Stimulated activated CD4-positive, alpha-beta T cell treated with anti-CD3 and anti-CD28 coated beads, Interleukin-15, amount 100 ng/mL, for 1 hour (primary cell): Measurements from ENCODE around the gene LAMTOR3.

ENCODE experiments used
- DNase-seq, 2 donors: peaks; one replicate each; pipeline ENCODE4 v3.0.0-alpha.2; 2020; ENCODE audit warnings: low read depth in 1 of 2, low spot score in 1 of 2

The LAMTOR3 gene

DNA sequence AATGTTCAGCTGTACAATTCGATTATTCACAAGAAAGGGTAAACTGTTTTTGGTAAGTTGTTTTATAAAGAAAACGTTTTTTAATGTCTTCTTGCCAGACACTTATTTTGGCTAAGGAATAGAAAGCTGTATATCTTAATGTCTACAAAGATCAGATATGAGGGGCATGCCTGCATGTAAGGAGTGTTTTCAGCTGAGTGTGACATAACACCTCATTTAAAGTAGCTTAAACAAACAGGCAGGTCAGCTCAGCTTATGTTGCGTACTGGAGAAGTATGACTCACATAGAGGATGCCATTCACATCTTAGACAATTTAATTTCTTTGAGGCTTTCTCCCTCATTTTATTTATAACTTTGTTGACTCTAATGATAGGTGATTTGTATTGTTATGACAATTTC is 30.4 kb downstream of the LAMTOR3 start:
- no peak for DNase-seq

GRCh38 chr4:99861120-99861905 is 32.9 kb downstream of the LAMTOR3 start:
- DNase-seq = no peak

GRCh38 chr4:99860521-99860920 is 33.7 kb downstream of the LAMTOR3 start:
- DNase-seq = no peak

DNA sequence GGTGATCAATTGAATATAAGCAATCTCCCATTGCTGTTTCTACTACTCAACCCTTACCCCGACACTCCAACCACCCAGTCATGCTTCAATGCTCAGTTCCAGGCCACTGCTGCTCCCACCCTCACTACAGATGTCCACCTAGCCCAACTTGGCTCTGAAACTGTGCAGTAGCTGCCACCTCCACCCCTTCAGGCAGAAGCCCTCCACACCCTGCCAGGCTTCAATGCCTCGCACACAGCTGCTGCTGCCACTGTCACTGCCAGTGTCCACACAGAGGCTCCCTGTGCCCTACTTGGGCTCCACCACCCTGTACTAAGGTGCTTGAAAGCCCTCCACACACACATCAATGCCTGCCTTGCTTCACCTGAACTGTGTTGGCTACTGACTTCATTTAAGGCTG is 34.6 kb downstream of the LAMTOR3 start:
- no peak for DNase-seq

DNA sequence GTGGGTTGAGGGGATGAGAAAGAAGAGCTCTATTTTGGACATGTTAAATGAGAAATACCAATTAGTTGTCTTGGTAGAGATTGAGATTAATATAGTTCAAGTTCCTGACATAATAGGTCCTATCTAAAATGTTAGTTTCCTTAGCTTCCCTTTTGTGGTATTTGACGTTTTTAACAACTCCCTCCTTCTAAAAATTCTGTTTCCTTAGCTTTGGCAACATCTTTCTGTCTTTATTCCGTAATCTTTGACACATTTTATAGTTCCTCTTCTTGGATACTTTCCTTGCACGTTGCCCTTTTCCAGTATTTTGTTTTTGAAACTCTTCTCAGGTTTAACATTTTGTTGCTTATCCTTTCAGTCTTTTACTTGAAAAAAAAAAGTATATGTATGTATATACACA is 36.9 kb downstream of the LAMTOR3 start:
- no peak for DNase-seq

GRCh38 chr4:99856166-99856565 is 38.1 kb downstream of the LAMTOR3 start:
- DNase-seq = no peak

DNA sequence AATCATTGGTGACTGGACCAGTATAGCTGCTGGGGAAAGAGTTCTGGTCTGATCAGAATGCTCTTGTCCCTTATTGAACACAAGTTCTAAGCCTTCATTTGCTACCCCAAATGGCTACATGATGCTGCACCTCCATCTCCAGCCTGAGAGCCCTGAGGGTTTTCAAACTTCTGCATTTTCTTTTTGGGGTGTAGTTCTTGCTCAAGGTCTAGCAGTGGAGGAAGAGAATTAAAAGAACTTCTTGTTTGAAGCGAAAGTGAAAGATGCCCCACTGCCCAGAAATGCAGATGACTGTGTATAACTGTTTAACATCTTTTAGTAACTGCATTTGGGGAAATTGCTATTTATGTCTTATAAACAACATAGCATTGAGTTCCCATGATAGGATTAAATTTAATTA is 38.5 kb downstream of the LAMTOR3 start:
- DNase-seq = no peak

DNA sequence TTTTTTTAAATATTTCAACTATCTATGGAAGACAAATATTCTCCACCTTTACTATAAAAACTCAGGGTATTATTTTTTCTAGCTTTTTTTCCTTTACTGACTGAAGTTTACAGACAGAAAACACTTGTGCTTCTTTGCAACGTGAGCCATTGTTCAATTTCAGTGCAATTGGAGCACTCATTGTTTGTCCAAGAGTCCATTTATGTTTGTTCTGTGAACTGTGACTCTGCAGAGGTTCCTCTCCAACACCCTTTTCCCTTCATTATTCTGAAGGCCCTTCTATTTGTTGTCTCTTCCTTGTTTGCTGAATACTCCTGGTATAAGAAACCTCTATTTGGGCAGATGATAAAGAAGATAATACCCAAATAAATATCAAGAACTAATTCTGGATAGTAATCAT is 40.2 kb downstream of the LAMTOR3 start:
- DNase-seq = no peak

- no peak for DNase-seq
Measured at GRCh38 chr4:99853190-99853589, 41.0 kb downstream of the LAMTOR3 start.

GRCh38 chr4:99852199-99852749 is 42.0 kb downstream of the LAMTOR3 start:
- no peak for DNase-seq

DNA sequence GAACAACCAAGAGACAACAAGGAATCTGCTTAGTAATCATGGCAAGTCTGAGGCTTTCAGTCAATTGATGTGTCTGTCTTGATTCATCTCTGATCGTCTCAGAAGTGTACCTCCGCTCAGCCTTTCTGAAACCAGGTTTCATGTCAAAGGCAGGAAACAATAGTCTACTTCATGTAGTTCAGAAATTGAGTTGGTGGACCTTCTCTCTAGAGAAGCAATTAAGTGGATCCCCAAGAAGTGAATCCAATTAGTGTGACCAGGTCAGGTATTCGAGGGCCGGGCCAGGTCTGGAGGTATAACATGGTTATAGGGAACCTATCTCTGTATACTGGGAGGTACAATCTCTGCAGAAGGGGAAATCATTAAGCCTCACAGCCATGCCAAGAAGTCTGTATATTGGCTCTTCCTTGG is 45.6 kb downstream of the LAMTOR3 start:
- no peak for DNase-seq

DNA sequence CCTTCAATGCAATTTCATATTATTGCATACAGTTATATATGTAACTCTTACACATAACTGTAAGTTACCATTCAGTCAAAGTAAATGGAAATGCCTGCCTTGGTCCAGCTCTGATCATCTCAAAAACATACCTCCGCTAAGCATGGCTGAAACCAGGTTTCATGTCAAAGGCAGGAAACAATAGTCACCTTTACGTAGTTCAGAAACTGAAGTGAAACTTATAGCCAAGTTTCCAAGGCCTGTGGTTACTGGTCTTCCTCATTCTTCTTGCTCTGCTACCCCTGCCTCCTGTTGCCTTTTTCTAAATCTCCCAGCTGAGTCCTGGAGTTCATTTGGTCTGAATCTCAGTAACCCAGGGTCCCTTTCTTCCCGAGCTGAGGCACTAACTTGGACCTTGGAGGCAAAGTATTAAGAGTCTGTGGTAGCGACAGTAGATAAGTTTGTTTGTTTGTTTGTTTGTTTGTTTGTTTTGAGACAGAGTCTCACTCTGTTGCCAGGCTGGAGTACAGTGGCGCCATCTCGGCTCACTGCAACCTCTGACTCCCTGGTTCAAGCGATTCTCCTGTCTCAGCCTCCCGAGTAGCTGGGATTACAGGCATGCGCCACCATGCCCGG is 46.8 kb downstream of the LAMTOR3 start:
- no peak for DNase-seq

DNA sequence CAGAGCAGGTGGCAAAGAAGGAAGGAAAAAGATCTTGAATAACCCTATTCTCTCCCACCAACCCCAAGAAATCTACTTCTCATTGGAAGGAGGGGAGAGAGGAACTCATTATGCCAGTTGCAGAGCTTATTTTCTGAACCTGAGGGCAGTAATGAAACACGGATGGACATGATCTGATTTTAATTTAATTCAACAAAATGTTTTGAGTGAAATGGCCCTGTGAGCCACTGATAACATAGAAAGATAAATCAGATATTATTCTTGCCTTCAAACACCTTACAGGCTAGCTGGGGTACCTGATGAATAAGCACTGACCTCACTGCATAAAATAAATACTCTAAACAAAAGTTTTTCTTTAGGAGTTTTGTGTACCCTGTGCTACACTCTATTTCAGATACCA is 47.3 kb downstream of the LAMTOR3 start:
- no peak for DNase-seq

- DNase-seq = no peak
Measured at GRCh38 chr4:99845708-99846469, 48.3 kb downstream of the LAMTOR3 start.

DNA sequence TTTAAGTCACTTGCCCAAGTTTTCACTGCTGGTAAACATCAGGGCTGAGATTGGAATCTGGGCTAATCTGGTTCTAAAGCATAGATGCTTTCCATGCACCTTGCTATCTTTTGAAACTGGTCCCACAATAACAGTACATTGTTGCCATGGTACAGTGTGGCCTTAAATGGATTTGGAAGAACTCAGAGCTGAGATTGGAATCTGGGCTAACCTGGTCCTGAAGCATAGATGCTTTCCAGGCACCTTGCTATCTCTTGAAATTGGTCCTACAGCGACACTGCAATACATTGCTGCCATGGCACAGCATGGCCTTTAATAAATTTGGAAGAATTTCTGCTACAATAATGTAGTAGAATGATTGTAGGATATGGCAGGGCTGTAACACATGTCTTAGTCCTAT is 49.0 kb downstream of the LAMTOR3 start:
- no peak for DNase-seq

- DNase-seq = no peak
Measured at GRCh38 chr4:99844048-99844447, 50.2 kb downstream of the LAMTOR3 start.

DNA sequence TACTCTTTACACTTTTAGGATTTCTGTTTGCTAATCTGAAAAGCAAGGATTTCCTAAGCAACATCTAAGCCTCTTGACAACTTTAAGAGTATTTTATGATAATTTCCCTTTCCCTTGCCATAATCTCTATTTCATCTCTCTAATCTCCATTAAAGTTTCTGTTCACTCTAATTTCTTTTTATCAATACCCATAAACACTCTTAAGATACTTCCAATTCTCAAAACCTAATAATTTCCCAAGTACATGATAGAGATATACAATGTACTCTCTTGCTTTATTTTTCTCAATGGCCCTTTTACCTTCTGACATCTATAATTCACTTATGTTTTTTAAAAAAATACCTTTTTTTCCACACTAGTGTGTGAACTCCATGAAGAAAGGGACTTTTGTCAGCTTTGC is 50.8 kb downstream of the LAMTOR3 start:
- no peak for DNase-seq

GRCh38 chr4:99841129-99841528 is 53.1 kb downstream of the LAMTOR3 start:
- no peak for DNase-seq

GRCh38 chr4:99838927-99839326 is 55.3 kb downstream of the LAMTOR3 start:
- DNase-seq = no peak

DNA sequence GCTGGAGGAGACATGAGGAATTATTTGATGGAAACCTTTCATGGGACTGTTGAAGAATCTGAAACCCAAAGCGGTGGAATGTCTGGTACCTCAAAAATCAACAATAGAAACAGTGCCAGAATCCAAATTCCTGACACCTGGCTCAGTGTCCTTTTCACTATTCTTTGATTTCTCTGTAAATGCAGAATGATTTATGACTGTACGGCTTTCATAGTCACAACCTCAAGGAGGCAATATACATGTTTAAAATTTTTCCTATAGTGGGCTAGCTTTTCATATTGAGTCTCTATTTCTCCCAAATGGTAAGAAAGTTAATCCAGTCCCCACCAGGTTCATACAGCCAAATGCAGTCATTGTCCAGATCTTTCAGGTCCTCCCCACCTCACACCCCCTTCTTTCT is 58.3 kb downstream of the LAMTOR3 start:
- no peak for DNase-seq

- no peak for DNase-seq
Measured at GRCh38 chr4:99834569-99834968, 59.7 kb downstream of the LAMTOR3 start.

- DNase-seq = no peak
Measured at GRCh38 chr4:99833756-99834155, 60.5 kb downstream of the LAMTOR3 start.
